K562 (cell line): ENCODE data around the gene ACSL6. TPM values are rescaled to one million over a fixed set of nuclear protein-coding genes. Genes with fewer than 3 reads are reported as not detected.

Experiments
- ATAC-seq: fragments of 200-7000 bp; cut with Tn5 transposase; 3 replicates; pipeline ENCODE4 v1.9.1; 2020; ENCODE audit warnings: moderate library complexity
- BruUV-seq: library from RNA; stranded (reverse); fragments of 400-500 nt; replicated peaks from 2 replicates; lab custom pipeline; 2021; lab: Mats Ljungman, UMichigan
- CTCF ChIA-PET: fragments of 300-600 bp; formaldehyde crosslinking; extraction: SDS; loops from one replicate; lab custom pipeline; 2021; ENCODE audit warnings: low intra/inter-chr PET ratio; lab: Yijun Ruan, JAX
- POLR2A ChIA-PET: fragments of 300-600, 350-650 bp; sonication (Branson Sonifier 250); formaldehyde crosslinking; extraction: SDS; loops from one replicate; lab custom pipeline; 2021; ENCODE audit warnings: antibody characterized with exemption, inconsistent platforms; lab: Yijun Ruan, JAX
- DNase-seq, 4 experiments: peaks; one replicate each; pipeline versions ENCODE4 v3.0.0 to v3.0.0-alpha.2; 2011 to 2018; ENCODE audit warnings: low spot score in 3 of 4, mixed read lengths in 3 of 4; ENCODE audit errors: extremely low read depth in 1 of 4
- FAIRE-seq: peaks from 2 replicates; lab custom pipeline; 2011; peaks lifted over from hg19 to GRCh38; lab: Jason Lieb, UNC
- H2AFZ ChIP-seq: 2 replicates; pipeline ENCODE4 v1.6.0; 2011; ENCODE audit warnings: low read depth, low read length, control low read depth, inconsistent platforms
- H3K27ac ChIP-seq: fragments of 200-600 bp; 3 replicates; pipeline ENCODE4 v1.8.0; 2011; ENCODE audit warnings: low read depth, mild to moderate bottlenecking, control low read depth, inconsistent platforms, low read length, moderate library complexity, mixed read lengths; ENCODE audit errors: extremely low read depth
- H3K27me3 ChIP-seq, 2 experiments: fragments of 300-600 bp in 1 of 2; 2 replicates in 1 of 2; 3 replicates in 1 of 2; pipeline versions ENCODE4 v1.6.0 to v1.8.0; 2011; ENCODE audit warnings: inconsistent platforms in 2 of 2, low read length in 2 of 2, mild to moderate bottlenecking in 1 of 2, mixed read lengths in 1 of 2, moderate library complexity in 1 of 2; ENCODE audit not compliant: control insufficient read depth in 2 of 2, insufficient read depth in 2 of 2
- H3K36me3 ChIP-seq: fragments of 300-600 bp; 3 replicates; pipeline ENCODE4 v1.8.0; 2011; ENCODE audit warnings: mild to moderate bottlenecking, low read length, inconsistent platforms; ENCODE audit not compliant: control insufficient read depth, insufficient read depth
- H3K4me1 ChIP-seq, 2 experiments: fragments of 200-600 bp in 1 of 2; replicated peaks in 1 of 2; 2 replicates in 1 of 2; 3 replicates in 1 of 2; pipeline versions ENCODE4 v1.5.1 to v1.8.0; 2011; ENCODE audit warnings: inconsistent platforms in 2 of 2, low read length in 2 of 2, mild to moderate bottlenecking in 1 of 2, mixed read lengths in 1 of 2, moderate library complexity in 1 of 2; ENCODE audit not compliant: control insufficient read depth in 2 of 2, insufficient read depth in 2 of 2
- H3K4me2 ChIP-seq: 2 replicates; pipeline ENCODE4 v1.6.1; 2011; ENCODE audit warnings: low read length, control low read depth, inconsistent platforms, mixed read lengths; ENCODE audit not compliant: insufficient read depth
- H3K4me3 ChIP-seq: fragments of 200-600 bp; sonication (generic), shearing (Covaris generic); 2 replicates; pipeline ENCODE4 v1.5.1; 2016; ENCODE audit warnings: control low read depth, inconsistent platforms
- H3K79me2 ChIP-seq: fragments of 200-600 bp; 3 replicates; pipeline ENCODE4 v1.8.0; 2011; ENCODE audit warnings: low read length, inconsistent platforms; ENCODE audit not compliant: control insufficient read depth, insufficient read depth
- H3K9ac ChIP-seq, 2 experiments: 2 replicates each; pipeline versions ENCODE4 v1.6.0 to v1.6.1; 2011; ENCODE audit warnings: low read depth in 2 of 2, low read length in 2 of 2, control low read depth in 1 of 2, inconsistent platforms in 1 of 2, mild to moderate bottlenecking in 1 of 2, mixed read lengths in 1 of 2; ENCODE audit not compliant: insufficient read depth in 1 of 2
- H3K9me1 ChIP-seq: one replicate; pipeline ENCODE4 v1.6.0; 2011; ENCODE audit warnings: inconsistent platforms, mild to moderate bottlenecking, low read length, moderate library complexity; ENCODE audit not compliant: control insufficient read depth, insufficient read depth
- H3K9me3 ChIP-seq: replicated peaks from 2 replicates; pipeline ENCODE4 v1.5.1; 2011; ENCODE audit warnings: low read depth, low read length, inconsistent platforms; ENCODE audit not compliant: control insufficient read depth, insufficient read depth
- H4K20me1 ChIP-seq: replicated peaks from 2 replicates; pipeline ENCODE4 v1.6.1; 2011; ENCODE audit warnings: low read length, inconsistent platforms, mixed read lengths; ENCODE audit not compliant: control insufficient read depth, insufficient read depth
- ETV6 ChIP-seq, 3 experiments: fragments of 150-350 bp in 1 of 3; sonication (generic) in 1 of 3; formaldehyde crosslinking in 1 of 3; IDR thresholded peaks; 2 replicates each; pipeline versions ENCODE4 v1.6.1 to v1.8.0; 2014 to 2022; ENCODE audit warnings: borderline replicate concordance in 2 of 3, low read depth in 2 of 3, antibody characterized with exemption in 1 of 3, low read length in 1 of 3, mild to moderate bottlenecking in 1 of 3, missing genetic modification reagents in 1 of 3
- NR3C1 ChIP-seq: sonication (generic); formaldehyde crosslinking; IDR thresholded peaks from 2 replicates; pipeline ENCODE4 v1.8.1; 2022; ENCODE audit warnings: missing genetic modification reagents
- RAD21 ChIP-seq, 2 experiments: fragments of 250-450 bp in 1 of 2; fragments of 450-650 bp in 1 of 2; sonication (Bioruptor Pico) in 1 of 2; formaldehyde crosslinking in 1 of 2; IDR thresholded peaks in 1 of 2; conservative IDR thresholded peaks in 1 of 2; 2 replicates each; pipeline versions ENCODE4 v1.4.0 to v1.8.0; 2020 to 2022; ENCODE audit warnings: mild to moderate bottlenecking in 2 of 2, moderate library complexity in 1 of 2
- SMAD3 ChIP-seq: fragments of 450-650 bp; formaldehyde crosslinking; conservative IDR thresholded peaks from 2 replicates; pipeline ENCODE4 v1.4.0; 2020; ENCODE audit warnings: mild to moderate bottlenecking
- TAF15 ChIP-seq: fragments of 200-400 bp; formaldehyde crosslinking; IDR thresholded peaks from 2 replicates; pipeline ENCODE4 v1.6.1; 2017; ENCODE audit warnings: mild to moderate bottlenecking, low read depth, low read length, moderate library complexity
- ZFPM2 ChIP-seq: fragments of 250-450 bp; sonication (Bioruptor Pico); IDR thresholded peaks from 2 replicates; pipeline ENCODE4 v1.5.1; 2022; ENCODE audit warnings: mild to moderate bottlenecking
- WGBS: fragments of 100-300 bp; shearing (Covaris generic); methylation state at CpG from one replicate; pipeline ENCODE4 v1.1.6; 2016; ENCODE audit warnings: low coverage, mixed read lengths; ENCODE audit not compliant: insufficient coverage; ENCODE audit errors: missing lambda C conversion rate; 5-methylcytosine and 5-hydroxymethylcytosine counted together
- in situ Hi-C: fragments of 300-500 bp; cut with MboI; formaldehyde crosslinking; loops from 4 replicates; pipeline ENCODE4 v1.15.0; 2018; ENCODE audit warnings: inconsistent platforms, mixed read lengths
- intact Hi-C: fragments of 100-400 bp; cut with micrococcal nuclease; formaldehyde crosslinking; loops from 2 replicates; pipeline ENCODE4 v1.14.2; 2022
- polyA plus RNA-seq, 8 experiments: library from polyadenylated mRNA; depleted of rRNA in 4 of 8; stranded (reverse) in 5 of 8; unstranded in 3 of 8; fragments of >200 nt; fragmentation: Nextera tagmentation in 2 of 8; fragmentation: Illumina TruSeq in 1 of 8; extraction: Ambion mirVana in 2 of 8; extraction: Trizol in 1 of 8; gene quantifications; 2 replicates each; pipeline versions ENCODE4 v1.2.1 to v1.2.3, GENCODE V29; 2011 to 2014; ENCODE audit warnings: inconsistent platforms in 1 of 8, missing spikeins in 1 of 8
- total RNA-seq, 7 experiments: library from RNA; depleted of rRNA in 6 of 7; stranded (reverse); fragments of >200 nt in 6 of 7; fragmentation: Illumina TruSeq in 2 of 7; extraction: Trizol in 2 of 7; gene quantifications; 2 replicates each; pipeline versions ENCODE4 v1.2.1 to v1.2.3, GENCODE V29; 2011 to 2021; ENCODE audit warnings: low replicate concordance in 1 of 7
- TF ChIP-seq, protein P1 (sequence below): sonication (generic); formaldehyde crosslinking; IDR thresholded peaks from 2 replicates; pipeline ENCODE4 v1.8.0; 2022; ENCODE audit warnings: mild to moderate bottlenecking, missing genetic modification reagents, borderline replicate concordance
- TF ChIP-seq, protein P2 (sequence below): fragments of 450-650 bp; formaldehyde crosslinking; IDR thresholded peaks from 2 replicates; pipeline ENCODE4 v1.4.0; 2020; ENCODE audit warnings: mild to moderate bottlenecking

The ACSL6 gene
- total and polyA plus RNA-seq, 9 of the 15 experiments (the other 6 are each of a cell fraction or from before 2014, with no cell fraction given), result 0.50 to 1.5 (median 0.69) TPM

DNA sequence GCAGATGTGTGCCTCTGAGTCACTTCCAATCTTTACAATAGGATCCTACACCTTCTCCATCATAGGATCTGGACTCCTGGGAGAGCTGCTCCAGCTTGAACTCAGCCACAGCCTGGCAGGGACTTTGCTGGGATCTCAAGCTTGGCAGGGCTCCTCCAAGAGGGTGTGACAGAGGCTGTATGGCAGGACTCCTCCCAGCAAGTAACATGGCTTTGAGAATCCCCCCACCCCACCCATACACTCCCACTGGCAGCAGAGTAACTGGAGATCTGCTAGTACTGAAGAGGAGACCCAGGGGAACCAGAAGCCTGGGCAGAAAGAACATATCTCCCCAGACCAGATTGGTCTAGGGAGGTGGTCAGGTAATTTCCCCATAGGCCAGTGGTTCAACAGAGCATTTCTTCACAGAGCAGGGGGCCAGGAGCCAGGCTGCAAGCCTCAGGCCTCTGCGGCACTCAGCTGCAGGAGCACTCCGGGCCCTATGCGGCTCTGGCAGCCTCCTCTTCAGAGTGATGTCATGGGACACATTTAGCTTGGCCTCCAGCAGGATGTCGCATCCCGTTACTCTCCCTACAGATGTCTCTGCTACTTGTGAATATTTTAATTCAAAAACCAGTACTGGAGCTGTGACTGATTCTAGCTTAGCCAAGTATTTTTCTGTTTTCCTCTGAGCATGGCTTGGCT lies 1.7 kb upstream of the ACSL6 start:
- no peaks in the 10 kb centered on the region for H3K9me1 ChIP-seq
- 43% methylated on average over 5 of the region's 5 CpGs for WGBS
- H3K4me2 ChIP-seq, result no peak overlapping the region
- no peak overlapping the region for H2AFZ ChIP-seq
- TF ChIP-seq RAD21 (CRISPR knock-in tag; conservative IDR thresholded peaks at IDR 0.05 in 1 of 2, IDR thresholded peaks at IDR 0.05 in 1 of 2) (no peak), ZFPM2 (no peak), NR3C1 (CRISPR knock-in tag) (no peak), SMAD3 (no peak), ETV6 (IDR thresholded peaks at IDR 0.05; ENCODE audit: borderline replicate concordance in 1 of 2, low read depth in 2 of 2, low read length in 1 of 2) (no peak), ETV6 (CRISPR knock-in tag; IDR thresholded peaks at IDR 0.05; ENCODE audit: borderline replicate concordance) (no peak), TAF15 (no peak)
- TF ChIP-seq, protein P1, sequence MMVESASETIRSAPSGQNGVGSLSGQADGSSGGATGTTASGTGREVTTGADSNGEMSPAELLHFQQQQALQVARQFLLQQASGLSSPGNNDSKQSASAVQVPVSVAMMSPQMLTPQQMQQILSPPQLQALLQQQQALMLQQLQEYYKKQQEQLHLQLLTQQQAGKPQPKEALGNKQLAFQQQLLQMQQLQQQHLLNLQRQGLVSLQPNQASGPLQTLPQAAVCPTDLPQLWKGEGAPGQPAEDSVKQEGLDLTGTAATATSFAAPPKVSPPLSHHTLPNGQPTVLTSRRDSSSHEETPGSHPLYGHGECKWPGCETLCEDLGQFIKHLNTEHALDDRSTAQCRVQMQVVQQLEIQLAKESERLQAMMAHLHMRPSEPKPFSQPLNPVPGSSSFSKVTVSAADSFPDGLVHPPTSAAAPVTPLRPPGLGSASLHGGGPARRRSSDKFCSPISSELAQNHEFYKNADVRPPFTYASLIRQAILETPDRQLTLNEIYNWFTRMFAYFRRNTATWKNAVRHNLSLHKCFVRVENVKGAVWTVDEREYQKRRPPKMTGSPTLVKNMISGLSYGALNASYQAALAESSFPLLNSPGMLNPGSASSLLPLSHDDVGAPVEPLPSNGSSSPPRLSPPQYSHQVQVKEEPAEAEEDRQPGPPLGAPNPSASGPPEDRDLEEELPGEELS (CRISPR knock-in tag), result no peak
- TF ChIP-seq, protein P2, sequence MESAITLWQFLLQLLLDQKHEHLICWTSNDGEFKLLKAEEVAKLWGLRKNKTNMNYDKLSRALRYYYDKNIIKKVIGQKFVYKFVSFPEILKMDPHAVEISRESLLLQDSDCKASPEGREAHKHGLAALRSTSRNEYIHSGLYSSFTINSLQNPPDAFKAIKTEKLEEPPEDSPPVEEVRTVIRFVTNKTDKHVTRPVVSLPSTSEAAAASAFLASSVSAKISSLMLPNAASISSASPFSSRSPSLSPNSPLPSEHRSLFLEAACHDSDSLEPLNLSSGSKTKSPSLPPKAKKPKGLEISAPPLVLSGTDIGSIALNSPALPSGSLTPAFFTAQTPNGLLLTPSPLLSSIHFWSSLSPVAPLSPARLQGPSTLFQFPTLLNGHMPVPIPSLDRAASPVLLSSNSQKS, result no peak
- TF ChIP-seq, all 486 proteins: peak for 0
- intact Hi-C loops, result no loop called here
- Histone ChIP-seq H3K9me3 (no peaks in the 10 kb centered on the region), H3K27me3 (peaks cover 12 to 24% of the 10 kb centered on the region in 2 experiments; a peak in 4 of 5 replicates), H3K79me2 (no peaks in the 10 kb centered on the region), H3K4me1 (peaks cover 3 to 14% of the 10 kb centered on the region in 2 experiments; a peak in 4 of 5 replicates), H3K4me3 (no peak overlapping the region), H3K27ac (no peak overlapping the region), H3K9ac (no peak overlapping the region), H3K36me3 (no peaks in the 10 kb centered on the region), H4K20me1 (0 out of 2 replicates have a peak, but pooled peaks cover 11% of the 10 kb centered on the region)
- FAIRE-seq, result no peak
- POLR2A ChIA-PET, result interaction anchor here (0.6 to 0.9 kb wide), 2 partner anchors 8 to 10 kb away, joined by 3 to 5 read pairs; no protein-coding TSS in a partner anchor
- no peak for ATAC-seq
- DNase-seq, result no peak
- in situ Hi-C loops, result loop anchor here (25.0 kb wide), 1 partner anchor 576 kb away; no protein-coding TSS in a partner anchor
- CTCF ChIA-PET, result no interaction called here
- no TSS peak for BruUV-seq
